ENCODE data around the gene LBH.

The LBH gene

GRCh38 chr2:30231212-30231995 is at the start of gene LBH:
LBH (plus strand) TSS chr2:30231534; CDS start chr2:30231739, 205 bp downstream.
- peak; percentile 65 for DNase-seq

DNA sequence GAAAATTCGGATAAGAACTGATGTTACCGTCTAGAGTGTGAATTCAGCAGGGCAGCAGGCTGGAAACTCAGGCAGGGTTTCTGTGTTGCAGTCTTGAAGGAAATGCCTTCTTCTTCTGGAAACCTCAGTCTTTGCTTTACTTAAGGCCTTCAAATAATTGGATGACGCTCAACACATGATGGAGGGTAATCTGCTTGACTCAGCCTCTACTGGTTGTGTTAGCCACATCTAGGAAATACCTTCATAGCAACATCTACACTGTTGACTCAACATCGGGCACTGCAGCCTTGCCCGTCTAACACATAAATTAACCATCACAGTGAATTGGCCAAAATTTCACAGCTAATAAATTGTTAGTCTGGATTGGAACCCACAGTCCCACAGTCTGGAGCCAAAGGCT is 47.3 kb upstream of the LBH start:
- DNase-seq, result no peak

DNA sequence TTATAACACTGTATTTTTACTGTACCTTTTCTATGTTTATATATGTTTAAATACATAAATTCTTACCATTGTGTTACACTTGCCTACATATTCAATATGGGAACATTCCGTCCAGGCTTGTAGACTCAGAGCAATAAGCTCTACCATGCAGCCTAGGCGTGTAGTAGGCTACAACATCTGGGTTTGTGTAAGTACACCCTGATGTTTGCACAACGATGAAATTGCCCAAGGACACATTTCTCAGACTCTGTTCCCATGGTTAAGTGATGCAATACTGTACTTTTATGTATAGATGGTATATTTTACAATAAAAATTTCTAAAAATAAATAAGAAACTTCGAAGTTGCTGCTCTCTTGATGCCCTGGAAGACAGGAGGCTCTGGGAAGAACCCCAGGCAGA is 46.2 kb upstream of the LBH start:
- peak; percentile 62 for DNase-seq

- DNase-seq, result no peak
Measured at GRCh38 chr2:30188292-30188691, 43.0 kb upstream of the LBH start.

GRCh38 chr2:30190637-30191036 is 40.7 kb upstream of the LBH start:
- no peak for DNase-seq

- DNase-seq, result no peak
Measured at GRCh38 chr2:30191107-30191506, 40.2 kb upstream of the LBH start.

GRCh38 chr2:30191819-30192271 is 39.5 kb upstream of the LBH start:
- no peak for DNase-seq

DNA sequence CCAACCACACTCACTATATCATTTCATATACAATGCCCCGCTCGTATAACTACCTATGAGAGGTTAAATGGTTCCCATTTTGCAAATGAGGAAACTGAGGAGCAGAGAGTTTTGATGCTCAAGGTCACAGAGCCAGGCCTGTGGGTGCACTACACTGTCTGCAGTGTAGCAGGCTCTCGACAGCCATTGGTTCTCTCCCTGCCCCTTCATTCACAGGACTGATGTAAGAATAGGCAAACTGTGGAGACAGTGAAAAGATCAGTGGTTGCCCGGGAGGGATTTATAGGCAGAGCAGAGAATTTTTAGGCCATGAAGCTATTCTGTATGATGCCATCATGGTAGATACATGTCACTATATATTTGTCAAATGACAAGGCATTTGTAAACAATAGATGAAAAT is 39.0 kb upstream of the LBH start:
- DNase-seq, result no peak

- no peak for DNase-seq
Measured at GRCh38 chr2:30193104-30193681, 38.1 kb upstream of the LBH start.

DNA sequence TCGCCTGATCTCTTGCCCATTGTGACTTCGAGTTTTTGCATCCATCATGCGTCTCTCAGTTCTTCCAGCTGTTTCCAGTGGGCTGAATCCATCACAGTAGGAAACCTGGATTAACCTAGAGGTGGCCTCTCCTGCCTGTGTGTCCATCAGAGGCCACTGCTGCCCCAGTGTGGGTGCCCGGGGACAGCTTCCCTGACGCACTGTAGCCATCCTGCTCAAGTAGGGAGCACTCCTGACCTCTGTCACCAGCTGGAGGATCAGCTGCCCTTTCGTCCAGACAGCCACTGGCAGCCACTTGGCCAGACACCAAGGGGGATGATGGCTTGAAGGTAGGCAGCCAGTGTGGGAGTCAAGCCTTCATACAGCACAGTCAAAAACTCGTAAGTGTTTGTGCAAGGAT is 36.9 kb upstream of the LBH start:
- DNase-seq, result no peak

DNA sequence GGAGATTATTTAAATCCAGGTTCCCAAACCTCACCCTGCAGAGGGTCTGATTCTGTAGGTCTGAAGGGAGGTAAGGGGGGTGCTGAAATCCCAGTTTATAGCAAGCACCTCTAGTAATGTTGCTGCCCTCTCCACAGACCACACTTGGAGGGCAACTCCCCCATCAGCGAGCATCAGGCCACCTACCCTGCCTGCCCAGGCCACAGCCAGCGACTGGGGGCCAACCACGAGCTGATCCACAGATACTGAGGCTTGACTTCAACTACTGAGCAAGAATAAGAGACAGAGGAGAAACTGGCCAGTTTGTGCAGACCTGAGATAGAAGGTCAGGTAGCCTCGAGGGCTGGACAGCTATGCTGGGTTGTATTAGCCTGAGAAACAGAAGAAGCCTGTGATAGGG is 36.3 kb upstream of the LBH start:
- no peak for DNase-seq

GRCh38 chr2:30197570-30198192 is 33.7 kb upstream of the LBH start:
- DNase-seq, result no peak

- DNase-seq, result no peak
Measured at GRCh38 chr2:30201990-30202389, 29.3 kb upstream of the LBH start.

GRCh38 chr2:30203156-30203555 is 28.2 kb upstream of the LBH start:
- no peak for DNase-seq

DNA sequence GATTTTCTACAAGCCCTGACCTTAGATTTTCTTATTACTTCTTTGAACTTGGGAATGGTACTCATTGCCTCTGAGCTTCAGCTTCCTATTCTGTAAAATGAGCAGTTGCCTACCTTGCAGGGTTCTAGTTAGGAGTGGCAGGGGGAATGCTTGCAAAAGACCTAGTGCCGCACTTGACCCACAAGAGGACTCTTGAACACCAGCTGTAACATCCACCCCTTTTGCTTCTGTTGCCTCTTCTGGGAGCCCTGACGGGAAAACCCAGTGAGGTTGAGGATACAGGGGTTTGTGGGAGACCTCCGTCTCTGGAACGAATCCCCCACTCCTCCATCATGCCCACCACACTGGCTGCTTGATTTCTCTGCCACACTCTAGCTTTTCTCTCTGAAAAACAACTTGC is 27.1 kb upstream of the LBH start:
- no peak for DNase-seq

GRCh38 chr2:30205456-30205855 is 25.9 kb upstream of the LBH start:
- DNase-seq, result no peak

DNA sequence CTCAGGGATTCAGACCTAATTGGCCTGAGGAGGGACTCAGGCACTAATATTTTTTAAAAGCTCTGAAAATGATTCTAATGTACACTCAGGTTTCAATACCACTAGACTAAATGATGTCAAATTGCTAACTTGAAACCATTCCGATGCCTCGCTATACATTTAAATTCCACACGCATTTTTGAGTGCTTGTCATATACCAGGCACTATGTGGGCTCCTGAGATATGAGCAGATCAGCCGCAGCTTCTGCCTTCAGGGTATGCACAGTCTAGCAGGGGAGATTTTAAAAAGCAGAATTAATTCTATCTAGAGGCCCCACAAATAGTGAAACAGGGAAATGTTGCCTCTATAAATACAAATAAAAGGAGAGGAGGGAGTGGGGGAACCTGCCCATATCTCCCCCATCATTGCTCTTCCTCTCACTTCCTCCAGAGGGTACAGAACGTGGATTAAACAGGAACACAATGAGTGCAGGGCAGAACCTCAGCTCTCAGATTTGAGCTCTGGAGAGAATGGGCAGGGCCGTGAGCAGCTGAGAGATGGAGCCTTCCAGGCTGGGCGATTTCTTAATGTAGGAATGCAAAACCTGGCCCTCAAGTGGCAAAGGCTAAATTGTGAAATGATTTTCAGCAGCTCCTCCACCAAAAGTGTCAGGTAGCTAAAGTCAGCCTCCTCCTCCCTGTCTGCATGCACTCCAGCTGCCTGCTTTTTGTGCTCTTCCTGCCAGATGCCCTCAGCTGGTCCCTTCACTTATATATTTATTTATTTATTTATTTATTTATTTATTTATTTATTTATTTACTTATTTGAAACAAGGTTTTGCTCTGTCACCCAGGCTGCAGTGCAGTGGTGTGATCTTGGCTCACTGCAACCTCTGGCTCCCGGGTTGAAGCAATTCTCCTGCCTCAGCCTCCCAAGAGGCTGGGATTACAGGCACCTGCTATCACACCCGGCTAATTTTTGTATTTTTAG is 24.6 kb upstream of the LBH start:
- no peak for DNase-seq

GRCh38 chr2:30208453-30208852 is 22.9 kb upstream of the LBH start:
- DNase-seq, result peak; percentile 66

GRCh38 chr2:30209227-30209626 is 22.1 kb upstream of the LBH start:
- DNase-seq, result no peak

DNA sequence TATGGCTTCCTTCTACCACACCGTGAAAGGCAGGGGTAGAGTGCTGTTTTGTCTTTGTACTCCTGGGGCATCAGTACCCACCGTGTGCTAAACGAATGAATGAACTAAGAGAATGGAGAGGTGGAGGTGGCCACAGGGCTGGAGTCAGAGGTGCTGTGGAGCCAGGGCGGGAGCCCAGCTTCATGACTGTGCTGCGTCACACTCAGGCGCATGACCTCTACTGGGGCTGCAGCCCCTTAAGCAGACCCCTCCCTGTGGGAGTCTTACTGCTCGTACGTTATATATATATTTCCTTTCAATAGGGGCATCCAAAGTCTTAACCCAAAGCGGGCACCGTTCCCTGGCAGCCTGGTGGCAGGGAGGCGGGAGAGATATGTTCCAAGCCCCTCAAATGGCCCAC is 18.0 kb upstream of the LBH start:
- no peak for DNase-seq

DNA sequence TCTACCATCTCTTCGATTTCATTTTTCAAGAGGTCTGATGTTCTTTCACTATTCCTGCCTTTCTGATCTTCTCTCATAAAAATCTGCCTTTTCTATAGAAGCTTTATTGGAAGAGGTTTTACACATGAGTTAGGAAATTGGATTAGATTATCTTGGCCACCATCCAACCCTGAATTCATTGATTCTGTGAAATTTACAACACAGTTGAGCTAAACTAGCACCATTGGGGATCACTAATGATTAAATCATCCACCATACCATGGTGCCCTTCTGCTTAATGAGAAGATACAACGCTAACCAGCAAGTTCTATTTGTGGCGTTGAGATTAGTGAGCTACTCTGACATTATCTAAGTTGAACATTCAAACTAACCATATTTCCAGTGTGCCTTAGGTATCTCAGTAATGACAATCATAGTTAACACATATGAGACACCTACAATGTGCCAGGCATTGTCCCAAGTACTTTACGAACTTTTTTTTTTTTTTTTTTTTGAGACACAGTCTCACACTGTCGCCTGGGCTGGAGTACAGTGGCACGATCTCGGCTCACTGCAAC is 17.3 kb upstream of the LBH start:
- DNase-seq, result no peak

DNA sequence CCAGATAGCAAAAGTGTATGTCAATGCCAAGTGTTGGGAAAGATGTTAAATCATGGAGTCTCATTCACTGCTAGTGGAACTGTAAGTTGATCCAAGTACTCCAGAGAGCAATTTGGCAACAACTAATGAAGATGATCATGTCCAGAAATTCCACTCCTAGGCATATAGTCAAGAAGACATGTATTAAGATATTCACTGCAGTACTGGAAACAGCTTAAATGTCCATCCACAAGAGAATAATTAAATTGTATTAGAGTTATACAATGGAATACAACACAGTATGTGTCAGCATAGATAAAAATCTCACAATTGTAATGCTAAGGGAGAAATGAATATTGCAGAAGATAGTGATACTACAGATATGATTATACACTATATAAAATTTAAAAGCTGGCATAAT is 15.2 kb upstream of the LBH start:
- no peak for DNase-seq
